HG03060 (cell line): ENCODE results near the gene MACO1.
"Not testable (repeated sequence)": the region's sequence is repeated elsewhere in the genome, so short reads cannot be mapped to it uniquely, and the experiment has no call there.

Experiments
- ATAC-seq: cut with Tn5 transposase; IDR thresholded peaks from one replicate; pipeline ENCODE4 v1.9.1; 2021; ENCODE audit warnings: low read depth, moderate number of reproducible peaks; ENCODE audit not compliant: unreplicated experiment

The MACO1 gene

GRCh38 chr1:25485536-25486411 lies 55.1 kb downstream of the MACO1 start:
- no peak for ATAC-seq

- no peak for ATAC-seq
Measured at GRCh38 chr1:25486602-25487001, 55.9 kb downstream of the MACO1 start.

GRCh38 chr1:25487628-25488027 lies 56.9 kb downstream of the MACO1 start:
- no peak for ATAC-seq

GRCh38 chr1:25492323-25492722 lies 61.6 kb downstream of the MACO1 start:
- ATAC-seq: no peak

GRCh38 chr1:25494952-25495351 lies 64.3 kb downstream of the MACO1 start:
- ATAC-seq: no peak

GRCh38 chr1:25500694-25501093 lies 70.0 kb downstream of the MACO1 start:
- no peak for ATAC-seq

GRCh38 chr1:25501235-25502058 lies 70.8 kb downstream of the MACO1 start:
- ATAC-seq: no peak

GRCh38 chr1:25502957-25503356 lies 72.3 kb downstream of the MACO1 start:
- no peak for ATAC-seq

GRCh38 chr1:25503551-25504426 lies 73.1 kb downstream of the MACO1 start:
- no peak for ATAC-seq

GRCh38 chr1:25504706-25505595 lies 74.3 kb downstream of the MACO1 start:
- ATAC-seq: no peak

GRCh38 chr1:25505656-25506385 lies 75.1 kb downstream of the MACO1 start:
- ATAC-seq: no peak

- not testable (repeated sequence) for ATAC-seq
Measured at GRCh38 chr1:25506566-25507463, 76.1 kb downstream of the MACO1 start.

- ATAC-seq: no peak
Measured at GRCh38 chr1:25513666-25514065, 83.0 kb downstream of the MACO1 start.

GRCh38 chr1:25515033-25515432 lies 84.3 kb downstream of the MACO1 start:
- ATAC-seq: no peak

GRCh38 chr1:25516686-25517085 lies 86.0 kb downstream of the MACO1 start:
- no peak for ATAC-seq

GRCh38 chr1:25517476-25518394 lies 87.0 kb downstream of the MACO1 start:
- no peak for ATAC-seq

- ATAC-seq: no peak
Measured at GRCh38 chr1:25519624-25520023, 88.9 kb downstream of the MACO1 start.
